Mucosa of rectum (tissue), 2 donors: ENCODE results near the gene CES3.

Source experiments
- H3K27ac ChIP-seq, 2 donors: one replicate each; pipeline ENCODE4 v1.7.0; 2013; ENCODE audit warnings: inconsistent platforms in 2 of 2, low read depth in 2 of 2, low read length in 2 of 2
- H3K27me3 ChIP-seq, 2 donors: one replicate each; pipeline ENCODE4 v1.7.0; 2013; ENCODE audit warnings: low read length in 2 of 2; ENCODE audit not compliant: control insufficient read depth in 2 of 2, insufficient read depth in 2 of 2
- H3K36me3 ChIP-seq, 2 donors: one replicate each; pipeline ENCODE4 v1.7.0; 2013; ENCODE audit warnings: low read length in 2 of 2; ENCODE audit not compliant: control insufficient read depth in 2 of 2, insufficient read depth in 2 of 2
- H3K4me1 ChIP-seq, 2 donors: one replicate each; pipeline ENCODE4 v1.7.0; 2013; ENCODE audit warnings: low read length in 2 of 2, mild to moderate bottlenecking in 1 of 2; ENCODE audit not compliant: control insufficient read depth in 2 of 2, insufficient read depth in 2 of 2
- H3K4me3 ChIP-seq, 2 donors: one replicate each; pipeline ENCODE4 v1.7.0; 2013; ENCODE audit warnings: low read length in 2 of 2
- H3K9ac ChIP-seq, 2 donors: one replicate each; pipeline ENCODE4 v1.7.0; 2013; ENCODE audit warnings: low read length in 2 of 2, low read depth in 1 of 2, mild to moderate bottlenecking in 1 of 2
- H3K9me3 ChIP-seq, 2 donors: one replicate each; pipeline ENCODE4 v1.7.0; 2013; ENCODE audit warnings: low read length in 2 of 2; ENCODE audit not compliant: control insufficient read depth in 2 of 2
- donor health status: healthy.
- donor health status: Normal muscosa, but diverticular disease.

The CES3 gene

GRCh38 chr16:66918803-66919568 is 42.1 kb upstream of the CES3 start, which contains the start of gene CDH16:
TSS of gene CDH16 (minus strand) at chr16:66918885. CDS start at chr16:66918065, 820 bp downstream.
- Histone ChIP-seq H3K36me3 (no peaks in the 10 kb centered on the region), H3K9me3 (no peaks in the 10 kb centered on the region), H3K27me3 (peaks cover 0 to 8% of the 10 kb centered on the region in 2 donors), H3K4me1 (peaks cover 9 to 10% of the 10 kb centered on the region in 2 donors), H3K27ac (no peak within 1 kb of the TSS), H3K4me3 (no peak within 1 kb of the TSS), H3K9ac (no peak within 1 kb of the TSS)

DNA sequence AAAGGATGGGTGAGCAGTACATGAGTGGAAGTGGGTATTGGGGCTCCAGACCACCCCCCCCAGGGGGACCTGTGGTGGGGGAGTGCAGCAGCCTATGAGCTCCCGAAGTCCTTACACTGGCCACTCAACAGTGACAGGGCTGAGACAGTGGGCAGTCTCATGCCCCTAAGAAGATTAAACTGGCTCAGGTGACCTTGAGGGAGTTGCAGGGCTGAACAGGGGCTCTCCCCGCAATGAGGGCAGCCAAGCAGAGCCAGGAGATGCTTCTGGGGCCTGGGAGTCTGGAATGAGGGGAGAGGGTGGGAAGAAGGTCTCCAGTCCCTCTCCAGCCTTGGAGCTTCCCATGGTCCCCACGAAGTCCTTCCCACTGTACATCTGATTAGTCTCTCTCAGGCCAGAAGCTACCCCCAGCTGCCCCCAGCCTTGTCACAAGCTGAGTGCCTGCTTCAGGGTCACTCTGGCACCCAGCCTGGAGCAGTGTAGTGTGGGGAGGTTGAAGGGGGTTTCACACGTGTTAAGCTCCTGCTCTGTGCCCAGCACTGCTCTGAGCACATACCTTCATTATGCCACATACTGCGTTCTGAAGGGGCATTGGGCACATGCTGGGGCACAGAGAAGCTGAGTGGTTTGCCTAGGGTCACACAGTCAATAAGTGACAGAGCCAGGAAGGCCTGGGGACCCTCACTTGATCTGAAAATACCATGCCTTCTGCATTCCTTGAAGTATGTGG is 41.3 kb upstream of the CES3 start:
- Histone ChIP-seq H3K36me3 (no peaks in the 10 kb centered on the region), H3K9ac (no peak overlapping the region), H3K27ac (no peak overlapping the region), H3K4me3 (no peak overlapping the region), H3K9me3 (no peaks in the 10 kb centered on the region), H3K27me3 (peaks cover 2 to 11% of the 10 kb centered on the region in 2 donors), H3K4me1 (peaks cover 12 to 15% of the 10 kb centered on the region in 2 donors)

DNA sequence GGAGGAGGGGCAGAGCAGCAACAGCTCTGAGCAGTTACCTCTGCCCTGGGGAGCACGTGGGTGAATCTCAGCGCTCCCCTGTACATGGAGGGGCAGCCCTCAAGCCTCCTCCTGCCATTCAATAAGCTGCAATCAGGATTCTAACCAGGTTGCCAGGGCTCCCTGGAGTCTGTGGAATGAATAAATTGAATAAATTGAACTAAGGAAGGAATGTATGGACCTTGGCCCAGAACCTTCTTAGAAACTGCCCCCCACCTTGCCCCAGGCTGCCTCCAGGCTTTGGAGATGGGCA is 40.8 kb upstream of the CES3 start:
- Histone ChIP-seq H3K27me3 (peaks cover 2 to 13% of the 10 kb centered on the region in 2 donors), H3K9me3 (no peaks in the 10 kb centered on the region), H3K4me3 (no peak overlapping the region), H3K9ac (no peak overlapping the region), H3K36me3 (no peaks in the 10 kb centered on the region), H3K4me1 (peaks cover 12 to 16% of the 10 kb centered on the region in 2 donors), H3K27ac (no peak overlapping the region)

DNA sequence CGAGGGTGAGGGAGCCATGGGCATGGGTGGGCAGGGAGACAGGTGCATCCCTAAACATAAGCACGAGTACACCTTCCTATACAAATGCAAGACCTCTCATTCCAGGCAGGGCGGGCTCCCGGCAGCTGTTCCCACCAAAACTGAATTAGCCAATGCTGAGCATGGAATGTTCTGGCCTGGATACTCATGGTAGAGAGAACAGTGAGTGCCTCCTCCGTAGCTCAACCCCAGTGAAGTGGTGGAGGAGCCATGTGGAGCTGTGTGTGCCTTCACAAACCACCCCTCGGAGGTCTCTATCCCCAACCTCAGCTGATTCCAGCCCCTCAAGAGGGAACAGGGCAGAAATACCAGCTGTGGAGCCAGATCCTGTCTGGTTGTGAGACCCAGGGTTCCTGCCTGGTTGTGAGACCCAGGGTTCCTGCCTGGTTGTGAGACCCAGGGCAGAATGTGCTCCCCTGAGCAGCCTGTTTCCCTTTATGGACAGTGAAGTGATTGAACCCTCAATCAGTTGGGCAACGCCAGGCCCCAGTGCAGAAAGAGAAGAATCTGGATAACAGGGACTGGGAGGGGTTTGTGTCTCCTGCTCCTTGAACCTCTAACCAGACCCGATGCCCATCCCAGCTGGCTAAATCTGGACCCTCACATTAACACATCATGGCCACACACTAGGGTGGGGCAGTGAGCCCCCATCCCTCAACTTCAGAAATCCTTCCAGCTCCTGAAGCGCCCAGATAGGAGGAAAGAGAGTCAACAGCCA is 40.0 kb upstream of the CES3 start:
- H3K36me3 ChIP-seq, result no peaks in the 10 kb centered on the region
- H3K9ac ChIP-seq, result no peak overlapping the region
- peaks cover 16 to 18% of the 10 kb centered on the region in 2 donors for H3K4me1 ChIP-seq
- H3K4me3 ChIP-seq, result no peak overlapping the region
- no peak overlapping the region for H3K27ac ChIP-seq
- peaks cover 3 to 14% of the 10 kb centered on the region in 2 donors for H3K27me3 ChIP-seq
- H3K9me3 ChIP-seq, result no peaks in the 10 kb centered on the region

GRCh38 chr16:66921729-66922450 is 39.2 kb upstream of the CES3 start:
- H3K36me3 ChIP-seq, result no peaks in the 10 kb centered on the region
- no peaks in the 10 kb centered on the region for H3K9me3 ChIP-seq
- no peak overlapping the region for H3K9ac ChIP-seq
- H3K27me3 ChIP-seq, result peaks cover 3 to 14% of the 10 kb centered on the region in 2 donors
- H3K4me3 ChIP-seq, result no peak overlapping the region
- no peak overlapping the region for H3K27ac ChIP-seq
- peaks cover 16 to 19% of the 10 kb centered on the region in 2 donors for H3K4me1 ChIP-seq

- H3K36me3 ChIP-seq, result no peaks in the 10 kb centered on the region
- H3K4me3 ChIP-seq, result no peak overlapping the region
- peaks cover 3 to 14% of the 10 kb centered on the region in 2 donors for H3K27me3 ChIP-seq
- no peaks in the 10 kb centered on the region for H3K9me3 ChIP-seq
- H3K9ac ChIP-seq, result no peak overlapping the region
- peak overlapping the region in 1 of 2 donors; percentile 16 for H3K27ac ChIP-seq
- peaks cover 16 to 19% of the 10 kb centered on the region in 2 donors for H3K4me1 ChIP-seq
These were observed 37.8 kb upstream of the CES3 start for GRCh38 chr16:66923247-66923731.

GRCh38 chr16:66923866-66924265 is 37.2 kb upstream of the CES3 start:
- H3K27ac ChIP-seq, result no peak overlapping the region
- no peaks in the 10 kb centered on the region for H3K36me3 ChIP-seq
- H3K4me3 ChIP-seq, result no peak overlapping the region
- H3K9ac ChIP-seq, result peak overlapping the region in 1 of 2 donors; percentile 19
- no peaks in the 10 kb centered on the region for H3K9me3 ChIP-seq
- peaks cover 3 to 14% of the 10 kb centered on the region in 2 donors for H3K27me3 ChIP-seq
- H3K4me1 ChIP-seq, result peaks cover 16 to 19% of the 10 kb centered on the region in 2 donors

DNA sequence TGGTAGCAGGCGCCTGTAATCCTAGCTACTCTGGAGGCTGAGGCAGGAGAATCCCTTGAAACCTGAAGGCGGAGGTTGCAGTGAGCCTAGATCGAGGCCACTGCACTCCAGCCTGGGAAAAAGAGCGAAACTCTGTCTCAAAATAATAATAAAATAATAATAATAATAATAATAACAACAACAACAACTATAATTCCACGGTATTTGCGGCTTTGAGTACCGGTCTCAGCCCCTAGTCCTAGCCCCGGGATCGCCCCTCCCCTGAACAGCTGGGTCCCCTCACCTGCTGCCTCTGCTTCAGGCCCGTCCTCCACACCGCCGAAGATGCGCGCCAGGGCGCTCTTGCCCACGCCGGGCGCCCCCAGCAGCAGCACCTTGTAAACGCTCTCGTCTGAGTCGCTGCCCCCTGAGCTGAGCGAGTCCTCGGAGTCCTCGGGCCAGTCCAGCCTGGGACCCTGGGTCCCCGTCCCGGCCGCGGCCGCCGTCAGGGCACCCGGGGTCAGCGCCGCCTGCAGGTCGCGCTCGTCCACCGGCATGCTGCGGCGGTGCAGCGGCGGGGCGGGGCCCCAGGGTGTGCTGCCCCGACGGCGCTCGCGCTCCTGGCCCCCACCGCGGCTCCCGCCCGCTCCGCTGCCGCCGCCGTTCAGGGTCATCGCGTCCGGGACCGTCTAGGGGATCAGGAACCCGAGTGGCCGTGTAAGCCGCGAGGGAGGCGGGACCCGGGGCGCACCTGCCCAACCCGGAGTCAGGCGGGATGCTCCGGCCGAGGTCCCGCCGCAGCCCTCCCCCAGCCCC is 36.3 kb upstream of the CES3 start:
- Histone ChIP-seq H3K27ac (peak overlapping the region; percentile 43 to 50), H3K27me3 (peaks cover 3 to 14% of the 10 kb centered on the region in 2 donors), H3K9ac (peak overlapping the region; percentile 24 to 61), H3K36me3 (no peaks in the 10 kb centered on the region), H3K4me3 (peak overlapping the region; percentile 48 to 57), H3K4me1 (peaks cover 16 to 18% of the 10 kb centered on the region in 2 donors), H3K9me3 (no peaks in the 10 kb centered on the region)

DNA sequence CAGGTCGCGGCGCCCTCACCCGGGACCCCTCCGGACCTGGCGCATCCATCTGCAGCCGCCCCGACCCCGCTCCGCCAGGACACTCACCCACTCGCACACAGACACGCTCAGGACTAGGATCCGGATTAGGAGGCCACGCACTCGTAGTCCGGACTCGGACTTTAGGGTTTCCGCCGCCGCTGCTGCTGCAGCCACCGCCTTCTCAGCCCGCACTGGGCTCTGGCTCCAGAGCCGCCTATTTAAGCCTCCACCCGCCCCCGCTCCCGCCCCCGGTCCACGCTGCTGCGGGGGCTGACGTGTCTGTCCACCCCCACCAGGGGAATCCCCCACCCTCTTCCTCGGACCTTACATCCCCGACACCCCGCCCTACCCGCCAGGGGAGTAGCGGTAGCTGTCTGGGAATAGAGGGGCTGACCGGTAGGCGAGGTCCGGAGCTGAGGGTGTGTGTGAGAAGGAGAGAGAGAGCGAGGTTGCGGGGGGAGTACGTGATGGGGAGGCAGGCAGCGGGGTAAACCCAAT is 35.7 kb upstream of the CES3 start, which contains the start of gene RRAD:
RRAD (minus strand) TSS at position 214 of the 519 bp plus-strand sequence. CDS start 356 bp downstream, outside the sequence.
- H3K36me3 ChIP-seq, result peaks cover 0 to 3% of the 10 kb centered on the region in 2 donors
- H3K9me3 ChIP-seq, result no peaks in the 10 kb centered on the region
- peaks cover 3 to 14% of the 10 kb centered on the region in 2 donors for H3K27me3 ChIP-seq
- H3K9ac ChIP-seq, result peak within 1 kb of the TSS; percentile 24 to 61
- H3K27ac ChIP-seq, result peak within 1 kb of the TSS; percentile 43 to 50
- H3K4me1 ChIP-seq, result peaks cover 16 to 18% of the 10 kb centered on the region in 2 donors
- H3K4me3 ChIP-seq, result peak within 1 kb of the TSS; percentile 48 to 57
